HG03575 (cell line): ENCODE measurements around the gene CERS4.
"Not testable (repeated sequence)": the region's sequence is repeated elsewhere in the genome, so short reads cannot be mapped to it uniquely, and the experiment has no call there.

Experiments
- ATAC-seq: cut with Tn5 transposase; IDR thresholded peaks from one replicate; pipeline ENCODE4 v1.9.1; 2021; ENCODE audit not compliant: unreplicated experiment, insufficient number of reproducible peaks, low FRiP score; ENCODE audit errors: extremely low read depth

The CERS4 gene

GRCh38 chr19:8239528-8240273 is 30.5 kb downstream of the CERS4 start:
- no peak for ATAC-seq

- ATAC-seq = no peak
These were observed 31.4 kb downstream of the CERS4 start for GRCh38 chr19:8240274-8241229.

- ATAC-seq = no peak
These were observed 32.5 kb downstream of the CERS4 start for GRCh38 chr19:8241646-8242045.

- no peak for ATAC-seq
These were observed 33.1 kb downstream of the CERS4 start for GRCh38 chr19:8242211-8242821.

GRCh38 chr19:8243146-8243545 is 34.0 kb downstream of the CERS4 start:
- ATAC-seq = no peak

GRCh38 chr19:8244442-8244841 is 35.3 kb downstream of the CERS4 start:
- ATAC-seq = no peak

GRCh38 chr19:8245869-8246835 is 37.0 kb downstream of the CERS4 start:
- no peak for ATAC-seq

- not testable (repeated sequence) for ATAC-seq
These were observed 38.1 kb downstream of the CERS4 start for GRCh38 chr19:8247129-8247890.

- ATAC-seq = no peak
These were observed 39.5 kb downstream of the CERS4 start for GRCh38 chr19:8248348-8249328.

GRCh38 chr19:8250596-8250995 is 41.4 kb downstream of the CERS4 start:
- no peak for ATAC-seq

- no peak for ATAC-seq
These were observed 41.9 kb downstream of the CERS4 start for GRCh38 chr19:8251025-8251472.

- ATAC-seq = no peak
These were observed 43.9 kb downstream of the CERS4 start for GRCh38 chr19:8252922-8253589.

- no peak for ATAC-seq
These were observed 44.5 kb downstream of the CERS4 start for GRCh38 chr19:8253678-8254077.

- ATAC-seq = no peak
These were observed 45.3 kb downstream of the CERS4 start for GRCh38 chr19:8254286-8255001.

- ATAC-seq = no peak
These were observed 46.4 kb downstream of the CERS4 start for GRCh38 chr19:8255426-8256125.
